Measurements from ENCODE around the gene PEAK1.

The PEAK1 gene

DNA sequence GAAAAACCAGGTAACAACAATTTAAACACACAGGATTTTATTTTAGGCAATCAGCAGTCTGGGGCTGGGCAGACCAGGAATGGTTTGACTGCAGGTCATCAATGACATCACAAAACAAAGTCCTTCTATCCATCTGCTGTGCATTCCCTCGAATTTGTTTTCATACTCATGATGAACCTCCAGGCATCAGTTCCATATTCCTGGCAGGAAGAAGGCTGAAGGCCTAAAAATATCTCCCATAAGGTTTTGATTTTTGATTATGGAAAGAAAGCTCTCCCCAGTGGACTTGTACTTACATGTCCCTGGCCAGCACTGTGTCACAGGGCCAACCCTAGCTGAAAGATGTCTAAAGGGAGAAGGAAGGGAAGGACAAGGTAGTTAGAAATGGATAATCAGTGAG lies 107.4 kb downstream of the PEAK1 start:
- TF ChIP-seq GABPA (IDR thresholded peaks at IDR 0.05; ENCODE audit: low read depth), result no peak
- TF ChIP-seq, protein P1, sequence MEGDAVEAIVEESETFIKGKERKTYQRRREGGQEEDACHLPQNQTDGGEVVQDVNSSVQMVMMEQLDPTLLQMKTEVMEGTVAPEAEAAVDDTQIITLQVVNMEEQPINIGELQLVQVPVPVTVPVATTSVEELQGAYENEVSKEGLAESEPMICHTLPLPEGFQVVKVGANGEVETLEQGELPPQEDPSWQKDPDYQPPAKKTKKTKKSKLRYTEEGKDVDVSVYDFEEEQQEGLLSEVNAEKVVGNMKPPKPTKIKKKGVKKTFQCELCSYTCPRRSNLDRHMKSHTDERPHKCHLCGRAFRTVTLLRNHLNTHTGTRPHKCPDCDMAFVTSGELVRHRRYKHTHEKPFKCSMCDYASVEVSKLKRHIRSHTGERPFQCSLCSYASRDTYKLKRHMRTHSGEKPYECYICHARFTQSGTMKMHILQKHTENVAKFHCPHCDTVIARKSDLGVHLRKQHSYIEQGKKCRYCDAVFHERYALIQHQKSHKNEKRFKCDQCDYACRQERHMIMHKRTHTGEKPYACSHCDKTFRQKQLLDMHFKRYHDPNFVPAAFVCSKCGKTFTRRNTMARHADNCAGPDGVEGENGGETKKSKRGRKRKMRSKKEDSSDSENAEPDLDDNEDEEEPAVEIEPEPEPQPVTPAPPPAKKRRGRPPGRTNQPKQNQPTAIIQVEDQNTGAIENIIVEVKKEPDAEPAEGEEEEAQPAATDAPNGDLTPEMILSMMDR (IDR thresholded peaks at IDR 0.05; ENCODE audit: insufficient read depth, low read length), result no peak
- TF ChIP-seq POLR2AphosphoS5 (IDR thresholded peaks at IDR 0.05; ENCODE audit: low read depth), result no peak
- no peak for TF ChIP-seq REST (IDR thresholded peaks at IDR 0.05; ENCODE audit: insufficient replicate concordance, low read depth)
- TF ChIP-seq SPI1 (IDR thresholded peaks at IDR 0.05; ENCODE audit: borderline replicate concordance, low read depth), result no peak
- no peak overlapping the region for H3K4me3 ChIP-seq (replicated peaks; ENCODE audit: insufficient read depth, low read length)
- no peaks in the 10 kb centered on the region for H3K27me3 ChIP-seq (ENCODE audit: insufficient read depth, poor library complexity, severe bottlenecking)
- no peak for DNase-seq (ENCODE audit: low read depth in 1 of 2, low spot score in 1 of 2)
- no peak overlapping the region for H3K27ac ChIP-seq (replicated peaks)

GRCh38 chr15:77311618-77312398 lies 108.1 kb downstream of the PEAK1 start:
- TF ChIP-seq SPI1 (IDR thresholded peaks at IDR 0.05; ENCODE audit: borderline replicate concordance, low read depth), result no peak
- no peak for TF ChIP-seq POLR2AphosphoS5 (IDR thresholded peaks at IDR 0.05; ENCODE audit: low read depth)
- no peak for TF ChIP-seq REST (IDR thresholded peaks at IDR 0.05; ENCODE audit: insufficient replicate concordance, low read depth)
- TF ChIP-seq, protein P1 (IDR thresholded peaks at IDR 0.05; ENCODE audit: insufficient read depth, low read length), result no peak
- no peak for TF ChIP-seq GABPA (IDR thresholded peaks at IDR 0.05; ENCODE audit: low read depth)
- Histone ChIP-seq H3K4me3 (replicated peaks; ENCODE audit: insufficient read depth, low read length) (no peak overlapping the region), H3K27ac (replicated peaks) (no peak overlapping the region), H3K27me3 (ENCODE audit: insufficient read depth, poor library complexity, severe bottlenecking) (no peaks in the 10 kb centered on the region)
- DNase-seq (ENCODE audit: low read depth in 1 of 2, low spot score in 1 of 2), result no peak

DNA sequence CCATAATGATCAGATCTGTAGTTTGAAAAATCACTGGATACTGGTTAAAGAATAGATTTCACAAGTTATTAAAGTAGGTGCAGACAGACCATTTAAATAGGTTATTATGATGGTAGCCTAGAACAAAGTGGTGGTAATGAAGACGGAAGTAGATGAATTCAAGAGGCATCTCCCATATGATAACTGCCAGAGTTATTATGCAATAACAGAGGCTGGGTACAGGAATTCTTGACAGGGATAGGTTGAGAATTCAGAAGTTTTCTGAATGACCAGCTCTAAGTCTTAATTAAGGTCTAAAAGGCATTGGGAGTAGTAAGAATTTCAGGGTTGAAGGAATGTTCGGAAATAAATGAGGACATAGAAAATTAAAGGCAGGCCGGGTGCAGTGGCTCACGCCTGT lies 108.9 kb downstream of the PEAK1 start:
- no peak overlapping the region for H3K27ac ChIP-seq (replicated peaks)
- TF ChIP-seq POLR2AphosphoS5 (IDR thresholded peaks at IDR 0.05; ENCODE audit: low read depth) (no peak), SPI1 (IDR thresholded peaks at IDR 0.05; ENCODE audit: borderline replicate concordance, low read depth) (no peak), REST (IDR thresholded peaks at IDR 0.05; ENCODE audit: insufficient replicate concordance, low read depth) (no peak), GABPA (IDR thresholded peaks at IDR 0.05; ENCODE audit: low read depth) (no peak)
- TF ChIP-seq, protein P1 (IDR thresholded peaks at IDR 0.05; ENCODE audit: insufficient read depth, low read length), result no peak
- H3K4me3 ChIP-seq (replicated peaks; ENCODE audit: insufficient read depth, low read length), result no peak overlapping the region
- no peak for DNase-seq (ENCODE audit: low read depth in 1 of 2, low spot score in 1 of 2)
- H3K27me3 ChIP-seq (ENCODE audit: insufficient read depth, poor library complexity, severe bottlenecking), result no peaks in the 10 kb centered on the region
